Measurements from ENCODE around the gene CFAP20DC.
"Not testable (repeated sequence)": the region's sequence is repeated elsewhere in the genome, so short reads cannot be mapped to it uniquely, and the experiment has no call there.

The CFAP20DC gene

DNA sequence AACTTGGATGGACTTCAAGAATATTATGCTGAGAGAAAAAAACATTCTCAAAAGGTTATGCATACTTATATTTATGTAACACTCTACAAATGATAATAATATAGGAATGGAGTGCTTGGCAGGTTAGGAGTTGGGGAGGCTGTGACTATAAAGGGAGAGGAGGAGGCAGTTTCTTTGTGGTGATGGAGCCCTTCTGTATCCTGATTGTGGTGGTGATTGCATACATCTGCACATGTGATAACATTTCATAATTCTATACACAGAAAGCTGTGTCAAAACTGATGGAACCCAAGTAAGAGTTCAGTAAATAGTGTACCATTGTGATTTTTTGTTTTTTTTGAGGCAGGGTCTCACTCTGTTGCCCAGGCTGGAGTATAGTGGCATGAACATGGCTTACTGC lies 351.6 kb downstream of the CFAP20DC start:
- Histone ChIP-seq H3K4me1 (ENCODE audit: control insufficient read depth in 5 of 5, insufficient read depth in 5 of 5, low read length in 5 of 5) (no peaks in the 10 kb centered on the region), H3K27ac (ENCODE audit: low read depth, low read length) (no peak overlapping the region), H3K36me3 (ENCODE audit: control insufficient read depth in 5 of 5, insufficient read depth in 5 of 5, low read length in 5 of 5) (no peaks in the 10 kb centered on the region), H3K27me3 (ENCODE audit: control insufficient read depth in 5 of 5, insufficient read depth in 4 of 5, low read length in 5 of 5) (no peaks in the 10 kb centered on the region), H3K9me3 (ENCODE audit: control insufficient read depth in 5 of 5, low read length in 5 of 5) (peaks cover 0 to 5% (median 0%) of the 10 kb centered on the region in 5 donors), H3K4me3 (ENCODE audit: low read depth in 1 of 5, low read length in 5 of 5) (no peak overlapping the region), H3K9ac (ENCODE audit: low read length in 5 of 5) (no peak overlapping the region)

- H3K9me3 ChIP-seq (ENCODE audit: control insufficient read depth in 5 of 5, low read length in 5 of 5): peaks cover 0 to 5% (median 0%) of the 10 kb centered on the region in 5 donors
- no peaks in the 10 kb centered on the region for H3K4me1 ChIP-seq (ENCODE audit: control insufficient read depth in 5 of 5, insufficient read depth in 5 of 5, low read length in 5 of 5)
- H3K4me3 ChIP-seq (ENCODE audit: low read depth in 1 of 5, low read length in 5 of 5): no peak overlapping the region
- no peak overlapping the region for H3K27ac ChIP-seq (ENCODE audit: low read depth, low read length)
- no peaks in the 10 kb centered on the region for H3K36me3 ChIP-seq (ENCODE audit: control insufficient read depth in 5 of 5, insufficient read depth in 5 of 5, low read length in 5 of 5)
- no peaks in the 10 kb centered on the region for H3K27me3 ChIP-seq (ENCODE audit: control insufficient read depth in 5 of 5, insufficient read depth in 4 of 5, low read length in 5 of 5)
- no peak overlapping the region for H3K9ac ChIP-seq (ENCODE audit: low read length in 5 of 5)
These were observed 352.3 kb downstream of the CFAP20DC start for GRCh38 chr3:58697561-58697960.

DNA sequence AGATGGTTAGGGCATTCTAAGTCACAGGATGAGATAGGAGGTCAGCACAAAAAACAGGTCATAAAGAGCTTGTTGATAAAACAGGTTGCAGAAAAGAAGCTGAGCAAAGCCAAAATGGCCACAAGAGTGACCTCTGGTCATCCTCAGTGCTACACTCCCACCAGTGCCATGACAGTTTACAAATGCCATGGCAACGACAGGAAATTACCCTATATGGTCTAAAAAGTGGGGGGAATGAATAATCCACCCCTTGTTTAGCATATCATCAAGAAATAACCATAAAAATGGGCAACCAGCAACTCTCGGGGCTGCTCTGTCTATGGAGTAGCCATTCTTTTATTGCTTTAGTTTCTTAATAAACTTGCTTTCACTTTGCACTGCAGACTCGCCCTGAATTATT lies 353.0 kb downstream of the CFAP20DC start:
- not testable (repeated sequence) for H3K9ac ChIP-seq (ENCODE audit: low read length in 5 of 5); H3K27me3 ChIP-seq (ENCODE audit: control insufficient read depth in 5 of 5, insufficient read depth in 4 of 5, low read length in 5 of 5); H3K4me1 ChIP-seq (ENCODE audit: control insufficient read depth in 5 of 5, insufficient read depth in 5 of 5, low read length in 5 of 5); H3K27ac ChIP-seq (ENCODE audit: low read depth, low read length); H3K4me3 ChIP-seq (ENCODE audit: low read depth in 1 of 5, low read length in 5 of 5); H3K36me3 ChIP-seq (ENCODE audit: control insufficient read depth in 5 of 5, insufficient read depth in 5 of 5, low read length in 5 of 5); H3K9me3 ChIP-seq (ENCODE audit: control insufficient read depth in 5 of 5, low read length in 5 of 5)

- Histone ChIP-seq H3K27ac (ENCODE audit: low read depth, low read length) (no peak overlapping the region), H3K9ac (ENCODE audit: low read length in 5 of 5) (no peak overlapping the region), H3K36me3 (ENCODE audit: control insufficient read depth in 5 of 5, insufficient read depth in 5 of 5, low read length in 5 of 5) (no peaks in the 10 kb centered on the region), H3K27me3 (ENCODE audit: control insufficient read depth in 5 of 5, insufficient read depth in 4 of 5, low read length in 5 of 5) (no peaks in the 10 kb centered on the region), H3K4me3 (ENCODE audit: low read depth in 1 of 5, low read length in 5 of 5) (no peak overlapping the region), H3K9me3 (ENCODE audit: control insufficient read depth in 5 of 5, low read length in 5 of 5) (peaks cover 3 to 12% (median 9%) of the 10 kb centered on the region in 5 donors), H3K4me1 (ENCODE audit: control insufficient read depth in 5 of 5, insufficient read depth in 5 of 5, low read length in 5 of 5) (no peaks in the 10 kb centered on the region)
These were observed 353.7 kb downstream of the CFAP20DC start for GRCh38 chr3:58696093-58696492.

DNA sequence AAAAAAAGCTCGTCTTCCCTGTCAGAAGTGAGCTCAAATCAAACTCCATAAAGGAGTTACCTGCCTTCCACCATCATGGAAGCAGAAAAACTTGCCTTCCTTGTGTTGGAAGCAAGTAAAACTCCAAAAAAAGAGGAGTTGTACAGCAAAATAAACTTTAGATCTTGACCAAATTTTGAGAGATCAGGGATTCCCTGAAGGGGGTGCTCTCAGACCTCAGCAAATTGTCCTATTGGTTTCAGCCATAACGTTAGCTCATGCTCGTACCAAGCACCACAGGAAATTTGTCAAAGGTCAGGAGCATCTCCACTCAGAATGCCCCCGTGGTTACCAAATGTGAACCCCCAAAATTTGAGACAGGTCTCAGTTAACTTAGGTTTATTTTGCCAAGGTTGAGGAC lies 354.5 kb downstream of the CFAP20DC start:
- not testable (repeated sequence) for H3K9ac ChIP-seq (ENCODE audit: low read length in 5 of 5); H3K36me3 ChIP-seq (ENCODE audit: control insufficient read depth in 5 of 5, insufficient read depth in 5 of 5, low read length in 5 of 5); H3K27ac ChIP-seq (ENCODE audit: low read depth, low read length)

GRCh38 chr3:58693940-58694850 lies 355.6 kb downstream of the CFAP20DC start:
- Histone ChIP-seq H3K27me3 (ENCODE audit: control insufficient read depth in 5 of 5, insufficient read depth in 4 of 5, low read length in 5 of 5) (peaks cover 0 to 1% (median 0%) of the 10 kb centered on the region in 5 donors), H3K27ac (ENCODE audit: low read depth, low read length) (no peak overlapping the region), H3K9ac (ENCODE audit: low read length in 5 of 5) (no peak overlapping the region), H3K9me3 (ENCODE audit: control insufficient read depth in 5 of 5, low read length in 5 of 5) (peaks cover 6 to 29% (median 18%) of the 10 kb centered on the region in 5 donors), H3K4me1 (ENCODE audit: control insufficient read depth in 5 of 5, insufficient read depth in 5 of 5, low read length in 5 of 5) (no peaks in the 10 kb centered on the region), H3K36me3 (ENCODE audit: control insufficient read depth in 5 of 5, insufficient read depth in 5 of 5, low read length in 5 of 5) (no peaks in the 10 kb centered on the region), H3K4me3 (ENCODE audit: low read depth in 1 of 5, low read length in 5 of 5) (no peak overlapping the region)

More for the DNA sequence above, 354.5 kb downstream of the CFAP20DC start:
- H3K27me3 ChIP-seq (ENCODE audit: control insufficient read depth in 5 of 5, insufficient read depth in 4 of 5, low read length in 5 of 5); H3K4me3 ChIP-seq (ENCODE audit: low read depth in 1 of 5, low read length in 5 of 5); H3K4me1 ChIP-seq (ENCODE audit: control insufficient read depth in 5 of 5, insufficient read depth in 5 of 5, low read length in 5 of 5): not testable (repeated sequence)
- H3K9me3 ChIP-seq (ENCODE audit: control insufficient read depth in 5 of 5, low read length in 5 of 5): peaks cover 4 to 20% (median 17%) of the 10 kb centered on the region in 5 donors

DNA sequence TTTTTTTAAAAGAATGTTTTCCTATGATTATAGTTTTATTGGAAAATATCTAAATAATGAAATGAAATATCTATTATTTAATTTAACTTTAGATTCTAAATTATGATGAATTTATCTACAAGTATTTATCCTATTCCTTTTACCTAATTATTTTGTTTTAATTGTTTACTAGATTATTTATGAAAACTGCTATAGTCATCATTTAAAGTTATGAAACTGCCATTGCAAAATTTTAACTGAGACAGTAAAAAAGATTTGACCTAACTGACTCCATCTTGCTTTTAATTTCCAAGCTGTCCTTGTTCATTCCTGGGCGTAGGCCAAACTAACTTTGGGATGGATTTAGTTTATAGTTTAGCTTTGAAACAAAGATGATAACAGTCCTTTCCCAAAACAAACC lies 357.3 kb downstream of the CFAP20DC start:
- Histone ChIP-seq H3K27me3 (ENCODE audit: control insufficient read depth in 5 of 5, insufficient read depth in 4 of 5, low read length in 5 of 5) (peaks cover 0 to 4% (median 0%) of the 10 kb centered on the region in 5 donors), H3K36me3 (ENCODE audit: control insufficient read depth in 5 of 5, insufficient read depth in 5 of 5, low read length in 5 of 5) (no peaks in the 10 kb centered on the region), H3K4me3 (ENCODE audit: low read depth in 1 of 5, low read length in 5 of 5) (no peak overlapping the region), H3K9ac (ENCODE audit: low read length in 5 of 5) (no peak overlapping the region), H3K27ac (ENCODE audit: low read depth, low read length) (no peak overlapping the region), H3K4me1 (ENCODE audit: control insufficient read depth in 5 of 5, insufficient read depth in 5 of 5, low read length in 5 of 5) (no peaks in the 10 kb centered on the region), H3K9me3 (ENCODE audit: control insufficient read depth in 5 of 5, low read length in 5 of 5) (peaks cover 6 to 29% (median 18%) of the 10 kb centered on the region in 5 donors)

All from subcutaneous abdominal adipose tissue (tissue), 5 donors.